HG03060 (cell line): Measurements from ENCODE around the gene EHD1.

Experiments used
- ATAC-seq: cut with Tn5 transposase; IDR thresholded peaks from one replicate; pipeline ENCODE4 v1.9.1; 2021; ENCODE audit warnings: low read depth, moderate number of reproducible peaks; ENCODE audit not compliant: unreplicated experiment

Gene EHD1

GRCh38 chr11:64910451-64911093, 32.2 kb upstream of the EHD1 start:
- ATAC-seq: no peak

- no peak for ATAC-seq
Measured at GRCh38 chr11:64909653-64910343, 31.4 kb upstream of the EHD1 start.

GRCh38 chr11:64908766-64909165, 30.3 kb upstream of the EHD1 start:
- no peak for ATAC-seq

GRCh38 chr11:64906314-64906635, 27.9 kb upstream of the EHD1 start:
- ATAC-seq: no peak

- ATAC-seq: no peak
Measured at GRCh38 chr11:64905516-64906313, 27.3 kb upstream of the EHD1 start.

GRCh38 chr11:64903291-64903833, 24.9 kb upstream of the EHD1 start:
- ATAC-seq: no peak

GRCh38 chr11:64902102-64902900, 23.9 kb upstream of the EHD1 start:
- no peak for ATAC-seq

- no peak for ATAC-seq
Measured at GRCh38 chr11:64900774-64901173, 22.4 kb upstream of the EHD1 start.

- no peak for ATAC-seq
Measured at GRCh38 chr11:64900263-64900678, 21.9 kb upstream of the EHD1 start.

- no peak for ATAC-seq
Measured at GRCh38 chr11:64898541-64898940, 20.1 kb upstream of the EHD1 start.

- ATAC-seq: no peak
Measured at GRCh38 chr11:64898076-64898445, 19.6 kb upstream of the EHD1 start.

GRCh38 chr11:64897381-64898075, 19.1 kb upstream of the EHD1 start:
- ATAC-seq: no peak

GRCh38 chr11:64896448-64897022, 18.1 kb upstream of the EHD1 start:
- no peak for ATAC-seq

- ATAC-seq: no peak
Measured at GRCh38 chr11:64894812-64895452, 16.5 kb upstream of the EHD1 start.

GRCh38 chr11:64894070-64894811, 15.8 kb upstream of the EHD1 start:
- peak; percentile 61 for ATAC-seq

GRCh38 chr11:64893194-64894069, 15.0 kb upstream of the EHD1 start:
- no peak for ATAC-seq

GRCh38 chr11:64892838-64893193, 14.4 kb upstream of the EHD1 start:
- ATAC-seq: no peak

- ATAC-seq: no peak
Measured at GRCh38 chr11:64892411-64892831, 14.0 kb upstream of the EHD1 start.
